ENCODE measurements around the gene PDGFC.

The PDGFC gene

GRCh38 chr4:156913234-156913633, 58.4 kb downstream of the PDGFC start:
- no peak overlapping the region for H3K4me3 ChIP-seq (ENCODE audit: low read length)
- no peak for DNase-seq (ENCODE audit: low read depth)
- TF ChIP-seq CTCF (conservative IDR thresholded peaks at IDR 0.05; ENCODE audit: low read length) = no peak

- no peak overlapping the region for H3K4me3 ChIP-seq (ENCODE audit: low read length)
- no peak for TF ChIP-seq CTCF (conservative IDR thresholded peaks at IDR 0.05; ENCODE audit: low read length)
- no peak for DNase-seq (ENCODE audit: low read depth)
Observed at GRCh38 chr4:156909010-156909409, 62.6 kb downstream of the PDGFC start.

GRCh38 chr4:156906325-156906724, 65.3 kb downstream of the PDGFC start:
- no peak for TF ChIP-seq CTCF (conservative IDR thresholded peaks at IDR 0.05; ENCODE audit: low read length)
- DNase-seq (ENCODE audit: low read depth) = no peak

GRCh38 chr4:156901871-156902270, 69.7 kb downstream of the PDGFC start:
- no peak for TF ChIP-seq CTCF (conservative IDR thresholded peaks at IDR 0.05; ENCODE audit: low read length)
- no peak overlapping the region for H3K4me3 ChIP-seq (ENCODE audit: low read length)
- DNase-seq (ENCODE audit: low read depth) = peak; percentile 37

More at GRCh38 chr4:156906325-156906724, 65.3 kb downstream of the PDGFC start:
- no peak overlapping the region for H3K4me3 ChIP-seq (ENCODE audit: low read length)

- H3K4me3 ChIP-seq (ENCODE audit: low read length) = no peak overlapping the region
- peak; percentile 46 for DNase-seq (ENCODE audit: low read depth)
- no peak for TF ChIP-seq CTCF (conservative IDR thresholded peaks at IDR 0.05; ENCODE audit: low read length)
Observed at GRCh38 chr4:156898373-156899117, 73.1 kb downstream of the PDGFC start.

GRCh38 chr4:156896527-156896926, 75.1 kb downstream of the PDGFC start:
- no peak for DNase-seq (ENCODE audit: low read depth)
- TF ChIP-seq CTCF (conservative IDR thresholded peaks at IDR 0.05; ENCODE audit: low read length) = no peak
- no peak overlapping the region for H3K4me3 ChIP-seq (ENCODE audit: low read length)

GRCh38 chr4:156894234-156894633, 77.4 kb downstream of the PDGFC start:
- TF ChIP-seq CTCF (conservative IDR thresholded peaks at IDR 0.05; ENCODE audit: low read length) = no peak
- DNase-seq (ENCODE audit: low read depth) = no peak
- no peak overlapping the region for H3K4me3 ChIP-seq (ENCODE audit: low read length)

Measured in AG10803 (cell line).